HG03521 (cell line): ENCODE data around the gene RABL6.
"Not testable (repeated sequence)": the region's sequence is repeated elsewhere in the genome, so short reads cannot be mapped to it uniquely, and the experiment has no call there.

Experiments
- ATAC-seq: cut with Tn5 transposase; IDR thresholded peaks from one replicate; pipeline ENCODE4 v1.9.1; 2021; ENCODE audit warnings: mild to moderate bottlenecking, moderate library complexity; ENCODE audit not compliant: unreplicated experiment

Gene RABL6

GRCh38 chr9:136869611-136870010 lies 61.9 kb downstream of the RABL6 start:
- ATAC-seq = not testable (repeated sequence)

GRCh38 chr9:136875155-136875554 lies 67.4 kb downstream of the RABL6 start:
- no peak for ATAC-seq

- no peak for ATAC-seq
Measured at GRCh38 chr9:136876476-136876875, 68.7 kb downstream of the RABL6 start.

- ATAC-seq = no peak
Measured at GRCh38 chr9:136880651-136881050, 72.9 kb downstream of the RABL6 start.

- no peak for ATAC-seq
Measured at GRCh38 chr9:136881691-136882108, 74.0 kb downstream of the RABL6 start.

GRCh38 chr9:136882109-136882946 lies 74.6 kb downstream of the RABL6 start:
- ATAC-seq = no peak

- ATAC-seq = not testable (repeated sequence)
Measured at GRCh38 chr9:136882947-136883283, 75.2 kb downstream of the RABL6 start.

- ATAC-seq = not testable (repeated sequence)
Measured at GRCh38 chr9:136883670-136884069, 75.9 kb downstream of the RABL6 start.

GRCh38 chr9:136885950-136886578 lies 78.3 kb downstream of the RABL6 start, which contains the start of gene TRAF2:
Gene TRAF2, plus strand, starts transcription at chr9:136886516. Its CDS starts 12,225 bp downstream, at chr9:136898741.
- peak; percentile 83 for ATAC-seq

GRCh38 chr9:136886610-136887597 lies 79.2 kb downstream of the RABL6 start:
- ATAC-seq = peak; percentile 7

- no peak for ATAC-seq
Measured at GRCh38 chr9:136888454-136888853, 80.7 kb downstream of the RABL6 start.

- no peak for ATAC-seq
Measured at GRCh38 chr9:136889858-136890257, 82.1 kb downstream of the RABL6 start.

GRCh38 chr9:136890661-136891060 lies 82.9 kb downstream of the RABL6 start:
- ATAC-seq = no peak
